HepG2 (cell line): Measurements from ENCODE around the gene HYI. TPM values are rescaled to one million over a fixed set of nuclear protein-coding genes. Genes with fewer than 3 reads are reported as not detected.

Experiments
- ATAC-seq: fragments of 200-7000 bp; cut with Tn5 transposase; 3 replicates; pipeline ENCODE4 v1.9.1; 2020; ENCODE audit warnings: mild to moderate bottlenecking, moderate library complexity
- BruUV-seq: library from RNA; stranded (reverse); fragments of 400-500 nt; replicated peaks from 2 replicates; lab custom pipeline; 2021; lab: Mats Ljungman, UMichigan
- CTCF ChIA-PET: fragments of 300-600 bp; formaldehyde crosslinking; extraction: SDS; loops from one replicate; lab custom pipeline; 2021; ENCODE audit warnings: low total read pairs, inconsistent platforms, low intra/inter-chr PET ratio; lab: Yijun Ruan, JAX
- POLR2A ChIA-PET: fragments of 350-600 bp; sonication (Branson Sonifier 250); formaldehyde crosslinking; loops from one replicate; lab custom pipeline; 2020; ENCODE audit warnings: antibody characterized with exemption, inconsistent platforms; lab: Yijun Ruan, JAX
- DNase-seq: peaks from one replicate; pipeline ENCODE4 v3.0.0-alpha.2; 2015; ENCODE audit warnings: low spot score
- FAIRE-seq: peaks from 3 replicates; lab custom pipeline; 2011; peaks lifted over from hg19 to GRCh38; lab: Jason Lieb, UNC
- H2AFZ ChIP-seq: one replicate; pipeline ENCODE4 v1.6.1; 2011; ENCODE audit warnings: low read length, inconsistent platforms
- H3K27ac ChIP-seq: fragments of 300-600 bp; 3 replicates; pipeline ENCODE4 v1.8.0; 2011; ENCODE audit warnings: mixed run types, mild to moderate bottlenecking, mixed read lengths, low read length, inconsistent platforms; ENCODE audit not compliant: insufficient read depth; ENCODE audit errors: extremely low read length
- H3K27me3 ChIP-seq, 2 experiments: fragments of 200-600 bp in 1 of 2; 2 replicates in 1 of 2; 3 replicates in 1 of 2; pipeline versions ENCODE4 v1.6.0 to v1.8.0; 2011; ENCODE audit warnings: low read length in 2 of 2, mild to moderate bottlenecking in 2 of 2, moderate library complexity in 2 of 2, inconsistent platforms in 1 of 2; ENCODE audit not compliant: insufficient read depth in 2 of 2, control insufficient read depth in 1 of 2
- H3K36me3 ChIP-seq, 2 experiments: fragments of 200-600 bp in 1 of 2; replicated peaks in 1 of 2; 2 replicates in 1 of 2; 3 replicates in 1 of 2; pipeline versions ENCODE4 v1.5.1 to v1.8.0; 2011; ENCODE audit warnings: low read length in 2 of 2, inconsistent platforms in 1 of 2; ENCODE audit not compliant: insufficient read depth in 2 of 2, control insufficient read depth in 1 of 2
- H3K4me1 ChIP-seq: 2 replicates; pipeline ENCODE4 v1.5.1; 2012; ENCODE audit warnings: low read length, inconsistent platforms; ENCODE audit not compliant: insufficient read depth
- H3K4me2 ChIP-seq: 2 replicates; pipeline ENCODE4 v1.6.0; 2011; ENCODE audit warnings: low read depth, low read length, inconsistent platforms
- H3K4me3 ChIP-seq, 3 experiments: fragments of 200-600 bp in 1 of 3; sonication (generic), shearing (Covaris generic) in 1 of 3; replicated peaks in 1 of 3; 2 replicates each; pipeline ENCODE4 v1.5.1; 2011 to 2016; ENCODE audit warnings: low read length in 3 of 3, inconsistent platforms in 2 of 3, low read depth in 2 of 3, mild to moderate bottlenecking in 2 of 3, control low read depth in 1 of 3, mixed read lengths in 1 of 3; ENCODE audit not compliant: insufficient read depth in 1 of 3
- H3K79me2 ChIP-seq: one replicate; pipeline ENCODE4 v1.6.1; 2011; ENCODE audit warnings: low read length, inconsistent platforms; ENCODE audit not compliant: insufficient read depth
- H3K9ac ChIP-seq: 2 replicates; pipeline ENCODE4 v1.6.0; 2011; ENCODE audit warnings: mild to moderate bottlenecking, low read depth, low read length, inconsistent platforms; ENCODE audit not compliant: insufficient read depth
- H3K9me3 ChIP-seq: 2 replicates; pipeline ENCODE4 v1.5.1; 2012; ENCODE audit warnings: mild to moderate bottlenecking, low read length
- H4K20me1 ChIP-seq: 2 replicates; pipeline ENCODE4 v1.6.0; 2011; ENCODE audit warnings: inconsistent platforms, mild to moderate bottlenecking, low read length, moderate library complexity; ENCODE audit not compliant: insufficient read depth
- DNMT1 ChIP-seq: sonication (generic); formaldehyde crosslinking; IDR thresholded peaks from 2 replicates; pipeline ENCODE4 v1.5.1; 2020; ENCODE audit warnings: mild to moderate bottlenecking, missing genetic modification reagents
- FOXK2 ChIP-seq: fragments of 450-650 bp; IDR thresholded peaks from 2 replicates; pipeline ENCODE4 v1.6.1; 2016
- MTERF4 ChIP-seq: sonication (generic); formaldehyde crosslinking; IDR thresholded peaks from 2 replicates; pipeline ENCODE4 v1.8.0; 2023; ENCODE audit warnings: mild to moderate bottlenecking, missing genetic modification reagents
- MXI1 ChIP-seq: IDR thresholded peaks from 3 replicates; pipeline ENCODE4 v1.6.1; 2012; ENCODE audit warnings: low read depth, low read length, inconsistent platforms, borderline replicate concordance
- PRPF4 ChIP-seq: fragments of 200-400 bp; formaldehyde crosslinking; IDR thresholded peaks from 2 replicates; pipeline ENCODE4 v1.6.1; 2016; ENCODE audit warnings: low read length, low read depth; ENCODE audit not compliant: poor library complexity, severe bottlenecking
- RXRB ChIP-seq: IDR thresholded peaks from 2 replicates; pipeline ENCODE4 v1.6.1; 2016; ENCODE audit warnings: borderline replicate concordance, missing genetic modification reagents, missing compliant biosample characterization
- ZNF24 ChIP-seq: fragments of 450-650 bp; IDR thresholded peaks from 2 replicates; pipeline ENCODE4 v1.6.1; 2017; ENCODE audit warnings: antibody characterized with exemption, mild to moderate bottlenecking
- ZNF263 ChIP-seq: sonication (generic); formaldehyde crosslinking; IDR thresholded peaks from 2 replicates; pipeline ENCODE4 v1.4.0; 2020; ENCODE audit warnings: missing genetic modification reagents
- ZNF350 ChIP-seq: sonication (generic); formaldehyde crosslinking; IDR thresholded peaks from 2 replicates; pipeline ENCODE4 v1.4.0; 2020; ENCODE audit warnings: mild to moderate bottlenecking, low read depth, missing genetic modification reagents, borderline replicate concordance
- WGBS: methylation state at CpG from one replicate; pipeline ENCODE4 v1.1.6; 2017; ENCODE audit warnings: low lambda C conversion rate; 5-methylcytosine and 5-hydroxymethylcytosine counted together
- in situ Hi-C: cut with HindIII; loops from 2 replicates; pipeline ENCODE4 v1.10.0; 2017; ENCODE audit warnings: low pct_unique_long_range_greater_than_20kb; ENCODE audit not compliant: extremely low pct_ligation_motif_present
- intact Hi-C: fragments of 100-400 bp; cut with micrococcal nuclease; formaldehyde crosslinking; loops from one replicate; pipeline ENCODE4 v1.10.0; 2022; ENCODE audit not compliant: unreplicated experiment
- polyA plus RNA-seq, 8 experiments: library from polyadenylated mRNA; depleted of rRNA in 3 of 8; stranded (reverse) in 7 of 8; unstranded in 1 of 8; fragments of >200 nt; fragmentation: Illumina TruSeq in 4 of 8; extraction: Trizol in 4 of 8; gene quantifications; 2 replicates each; pipeline versions ENCODE4 v1.2.1 to v1.2.3, GENCODE V29; 2011 to 2016; ENCODE audit warnings: low read depth in 4 of 8, missing spikeins in 1 of 8, mixed read lengths in 1 of 8; ENCODE audit not compliant: insufficient read depth in 1 of 8
- total RNA-seq, 5 experiments: library from RNA; depleted of rRNA; stranded (reverse); fragments of >200 nt; fragmentation: Illumina TruSeq; extraction: Trizol; gene quantifications; 2 replicates each; pipeline ENCODE4 v1.2.3, GENCODE V29; 2016; ENCODE audit warnings: low read depth in 1 of 5
- TF ChIP-seq, protein P1 (sequence below): sonication (generic); formaldehyde crosslinking; IDR thresholded peaks from 2 replicates; pipeline ENCODE4 v1.4.0; 2020; ENCODE audit warnings: mild to moderate bottlenecking, missing genetic modification reagents, borderline replicate concordance
- TF ChIP-seq, protein P2 (sequence below): sonication (generic); formaldehyde crosslinking; IDR thresholded peaks from 2 replicates; pipeline ENCODE4 v1.8.0; 2022; ENCODE audit warnings: mild to moderate bottlenecking, missing genetic modification reagents, moderate library complexity

HYI gene
- total and polyA plus RNA-seq, 2 of the 13 experiments (the other 11 are each of a cell fraction or from before 2014, with no cell fraction given) = not detected

GRCh38 chr1:43410571-43410970 lies 43.2 kb downstream of the HYI start (continued):
- TF ChIP-seq ZNF350 (CRISPR knock-in tag) = no peak
- no peak for TF ChIP-seq ZNF24
- TF ChIP-seq, protein P1, sequence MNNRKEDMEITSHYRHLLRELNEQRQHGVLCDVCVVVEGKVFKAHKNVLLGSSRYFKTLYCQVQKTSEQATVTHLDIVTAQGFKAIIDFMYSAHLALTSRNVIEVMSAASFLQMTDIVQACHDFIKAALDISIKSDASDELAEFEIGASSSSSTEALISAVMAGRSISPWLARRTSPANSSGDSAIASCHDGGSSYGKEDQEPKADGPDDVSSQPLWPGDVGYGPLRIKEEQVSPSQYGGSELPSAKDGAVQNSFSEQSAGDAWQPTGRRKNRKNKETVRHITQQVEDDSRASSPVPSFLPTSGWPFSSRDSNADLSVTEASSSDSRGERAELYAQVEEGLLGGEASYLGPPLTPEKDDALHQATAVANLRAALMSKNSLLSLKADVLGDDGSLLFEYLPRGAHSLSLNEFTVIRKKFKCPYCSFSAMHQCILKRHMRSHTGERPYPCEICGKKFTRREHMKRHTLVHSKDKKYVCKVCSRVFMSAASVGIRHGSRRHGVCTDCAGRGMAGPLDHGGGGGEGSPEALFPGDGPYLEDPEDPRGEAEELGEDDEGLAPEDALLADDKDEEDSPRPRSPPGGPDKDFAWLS (CRISPR knock-in tag) = no peak
- no peak for TF ChIP-seq MXI1
- TF ChIP-seq, protein P2, sequence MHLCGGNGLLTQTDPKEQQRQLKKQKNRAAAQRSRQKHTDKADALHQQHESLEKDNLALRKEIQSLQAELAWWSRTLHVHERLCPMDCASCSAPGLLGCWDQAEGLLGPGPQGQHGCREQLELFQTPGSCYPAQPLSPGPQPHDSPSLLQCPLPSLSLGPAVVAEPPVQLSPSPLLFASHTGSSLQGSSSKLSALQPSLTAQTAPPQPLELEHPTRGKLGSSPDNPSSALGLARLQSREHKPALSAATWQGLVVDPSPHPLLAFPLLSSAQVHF (CRISPR knock-in tag) = no peak
- TF ChIP-seq PRPF4 = no peak
- no peak for TF ChIP-seq DNMT1 (CRISPR knock-in tag)
- TF ChIP-seq FOXK2 = no peak
- no peak for TF ChIP-seq RXRB (CRISPR knock-in tag)

GRCh38 chr1:43405876-43406234 lies 47.9 kb downstream of the HYI start:
- CTCF ChIA-PET = no interaction called here
- Histone ChIP-seq H3K36me3 (peaks cover 9 to 24% of the 10 kb centered on the region in 2 experiments; a peak in 4 of 5 replicates), H3K27me3 (no peaks in the 10 kb centered on the region), H4K20me1 (no peaks in the 10 kb centered on the region), H3K79me2 (no peaks in the 10 kb centered on the region), H3K9me3 (no peaks in the 10 kb centered on the region), H3K4me3 (no peak overlapping the region), H3K27ac (no peak overlapping the region), H3K4me2 (no peak overlapping the region), H2AFZ (no peak overlapping the region), H3K4me1 (peaks cover 10% of the 10 kb centered on the region), H3K9ac (no peak overlapping the region)
- DNase-seq = no peak
- no TSS peak for BruUV-seq
- peak; percentile 91 for TF ChIP-seq ZNF263 (CRISPR knock-in tag)
- no peak for TF ChIP-seq MTERF4
- intact Hi-C loops = no loop called here
- no peak for ATAC-seq
- no peak for FAIRE-seq
- WGBS = 90% methylated on average over 2 of the region's 2 CpGs
- in situ Hi-C loops = loop anchor here (25.0 kb wide), 1 partner anchor 494 kb away; no protein-coding TSS in a partner anchor
- POLR2A ChIA-PET = no interaction called here
